ENCODE data around the gene SETBP1.

DNA sequence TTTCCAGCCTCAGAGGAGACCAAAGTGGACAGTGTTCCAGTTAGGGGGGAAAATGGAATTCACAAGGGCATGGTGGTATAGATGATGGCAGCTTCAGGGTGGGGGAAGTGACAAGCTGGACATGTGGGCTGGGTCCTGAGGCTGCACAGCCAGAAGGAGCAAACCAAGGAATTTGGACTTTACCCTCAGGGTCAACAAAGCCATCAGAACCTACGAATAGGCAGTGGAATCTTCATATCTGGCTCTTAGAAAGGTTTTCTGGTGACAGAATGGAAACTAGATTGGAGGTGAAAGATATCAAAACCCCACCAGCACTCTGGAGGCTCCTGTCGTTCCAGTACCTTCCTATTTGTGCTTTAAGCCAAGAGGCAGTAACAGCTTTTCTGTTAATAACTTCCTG, 127.1 kb downstream of the SETBP1 start:
- TF ChIP-seq POLR2A (IDR thresholded peaks at IDR 0.05): no peak
- TF ChIP-seq, protein P1, sequence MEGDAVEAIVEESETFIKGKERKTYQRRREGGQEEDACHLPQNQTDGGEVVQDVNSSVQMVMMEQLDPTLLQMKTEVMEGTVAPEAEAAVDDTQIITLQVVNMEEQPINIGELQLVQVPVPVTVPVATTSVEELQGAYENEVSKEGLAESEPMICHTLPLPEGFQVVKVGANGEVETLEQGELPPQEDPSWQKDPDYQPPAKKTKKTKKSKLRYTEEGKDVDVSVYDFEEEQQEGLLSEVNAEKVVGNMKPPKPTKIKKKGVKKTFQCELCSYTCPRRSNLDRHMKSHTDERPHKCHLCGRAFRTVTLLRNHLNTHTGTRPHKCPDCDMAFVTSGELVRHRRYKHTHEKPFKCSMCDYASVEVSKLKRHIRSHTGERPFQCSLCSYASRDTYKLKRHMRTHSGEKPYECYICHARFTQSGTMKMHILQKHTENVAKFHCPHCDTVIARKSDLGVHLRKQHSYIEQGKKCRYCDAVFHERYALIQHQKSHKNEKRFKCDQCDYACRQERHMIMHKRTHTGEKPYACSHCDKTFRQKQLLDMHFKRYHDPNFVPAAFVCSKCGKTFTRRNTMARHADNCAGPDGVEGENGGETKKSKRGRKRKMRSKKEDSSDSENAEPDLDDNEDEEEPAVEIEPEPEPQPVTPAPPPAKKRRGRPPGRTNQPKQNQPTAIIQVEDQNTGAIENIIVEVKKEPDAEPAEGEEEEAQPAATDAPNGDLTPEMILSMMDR (IDR thresholded peaks at IDR 0.05): no peak
